PC-9 (cell line): ENCODE results near the gene OR51A4. TPM values are rescaled to one million over a fixed set of nuclear protein-coding genes. Genes with fewer than 3 reads are reported as not detected.

Experiments used
- BruUV-seq: library from RNA; stranded (reverse); fragments of 400-500 nt; replicated peaks from 2 replicates; lab custom pipeline; 2021; lab: Mats Ljungman, UMichigan
- CTCF ChIA-PET: fragments of 300-600 bp; sonication (Branson Sonifier 250); formaldehyde crosslinking; loops from one replicate; lab custom pipeline; 2022; ENCODE audit warnings: antibody characterized with exemption; lab: Charles Lee
- POLR2A ChIA-PET: fragments of 300-600 bp; sonication (Branson Sonifier 250); formaldehyde crosslinking; loops from one replicate; lab custom pipeline; 2022; ENCODE audit warnings: antibody characterized with exemption; ENCODE audit not compliant: unreplicated experiment; lab: Charles Lee
- DNase-seq, 2 experiments: peaks; one replicate each; pipeline versions ENCODE4 v3.0.0 to v3.0.0-alpha.2; 2015 to 2022; ENCODE audit warnings: mixed read lengths in 1 of 2
- H2AFZ ChIP-seq: fragments of 200-600 bp; sonication (generic); 2 replicates; pipeline ENCODE4 v1.8.1; 2017; ENCODE audit warnings: antibody characterized with exemption
- H3F3A ChIP-seq: fragments of 200-600 bp; sonication (generic); 2 replicates; pipeline ENCODE4 v1.8.1; 2017; ENCODE audit warnings: antibody characterized with exemption, mild to moderate bottlenecking, low read depth; ENCODE audit not compliant: insufficient read depth
- H3K27ac ChIP-seq: fragments of 200-600 bp; sonication (generic); 2 replicates; pipeline ENCODE4 v1.6.1; 2016; ENCODE audit warnings: mixed run types
- H3K27me3 ChIP-seq: fragments of 200-600 bp; sonication (generic); 2 replicates; pipeline ENCODE4 v1.6.1; 2016; ENCODE audit warnings: low read depth, mixed run types; ENCODE audit not compliant: insufficient read depth
- H3K36me3 ChIP-seq: fragments of 200-600 bp; sonication (generic); 2 replicates; pipeline ENCODE4 v1.6.1; 2016; ENCODE audit warnings: low read depth, mixed run types
- H3K4me1 ChIP-seq: fragments of 200-600 bp; sonication (generic); replicated peaks from 2 replicates; pipeline ENCODE4 v1.6.1; 2016; ENCODE audit warnings: mixed run types; ENCODE audit not compliant: insufficient read depth
- H3K4me2 ChIP-seq: fragments of 200-600 bp; sonication (generic); 2 replicates; pipeline ENCODE4 v1.6.1; 2017; ENCODE audit warnings: mixed run types
- H3K4me3 ChIP-seq: fragments of 200-600 bp; sonication (generic); 2 replicates; pipeline ENCODE4 v1.6.1; 2016; ENCODE audit warnings: mixed run types
- H3K79me2 ChIP-seq: fragments of 200-600 bp; sonication (generic); 2 replicates; pipeline ENCODE4 v1.6.1; 2017; ENCODE audit warnings: low read depth, mixed run types
- H3K9me2 ChIP-seq: fragments of 200-600 bp; sonication (generic); 2 replicates; pipeline ENCODE4 v1.8.1; 2017; ENCODE audit warnings: mild to moderate bottlenecking; ENCODE audit not compliant: insufficient read depth
- H3K9me3 ChIP-seq: fragments of 200-600 bp; sonication (generic); 2 replicates; pipeline ENCODE4 v1.8.1; 2016; ENCODE audit warnings: low read depth; ENCODE audit not compliant: insufficient read depth
- H4K20me1 ChIP-seq: fragments of 200-600 bp; sonication (generic); 2 replicates; pipeline ENCODE4 v1.8.1; 2017; ENCODE audit not compliant: insufficient read depth
- CTCF ChIP-seq: fragments of 200-600 bp; sonication (generic); conservative IDR thresholded peaks from 2 replicates; pipeline ENCODE4 v1.6.1; 2017; ENCODE audit warnings: mixed run types, antibody characterized with exemption, mild to moderate bottlenecking, moderate library complexity
- EZH2 ChIP-seq: fragments of 200-600 bp; sonication (generic); IDR thresholded peaks from 2 replicates; pipeline ENCODE4 v1.8.0; 2017; ENCODE audit warnings: antibody characterized with exemption, low read depth
- intact Hi-C: fragments of 100-400 bp; cut with micrococcal nuclease; formaldehyde crosslinking; loops from one replicate; pipeline ENCODE4 v1.10.0; 2022; ENCODE audit not compliant: unreplicated experiment
- total RNA-seq: library from RNA; stranded (reverse); gene quantifications from 2 replicates; pipeline ENCODE4 v1.2.3, GENCODE V29; 2021

The OR51A4 gene
- total RNA-seq, 1 experiment from 2014 or later = not detected

- ChIA-PET POLR2A (no interaction called here), CTCF (no interaction called here)
- no peak for TF ChIP-seq EZH2
- TF ChIP-seq CTCF = no peak
- no peaks in the 10 kb centered on the region for H3K27me3 ChIP-seq
- H3K4me3 ChIP-seq = no peak within 1 kb of the TSS
- H3K4me1 ChIP-seq = no peaks in the 10 kb centered on the region
- H3F3A ChIP-seq = no peaks in the 10 kb centered on the region
- no peak within 1 kb of the TSS for H2AFZ ChIP-seq
- BruUV-seq = no TSS peak
- no peak within 1 kb of the TSS for H3K27ac ChIP-seq
- H3K9me3 ChIP-seq = no peaks in the 10 kb centered on the region
- intact Hi-C loops = no loop called here
- no peak for DNase-seq
- H4K20me1 ChIP-seq = no peaks in the 10 kb centered on the region
- no peak within 1 kb of the TSS for H3K4me2 ChIP-seq
- no peaks in the 10 kb centered on the region for H3K79me2 ChIP-seq
- no peaks in the 10 kb centered on the region for H3K36me3 ChIP-seq
- no peaks in the 10 kb centered on the region for H3K9me2 ChIP-seq
Measured at GRCh38 chr11:4924239-4924638, 23.2 kb downstream of the OR51A4 start, which contains the start of gene OR51G1. Gene OR51G1, minus strand, starts transcription at chr11:4924339. Its CDS starts 0 bp downstream, at chr11:4924339.

GRCh38 chr11:4922304-4922703 lies 25.1 kb downstream of the OR51A4 start:
- POLR2A ChIA-PET = no interaction called here
- no peaks in the 10 kb centered on the region for H3F3A ChIP-seq
- H3K36me3 ChIP-seq = no peaks in the 10 kb centered on the region
- H3K27ac ChIP-seq = no peak overlapping the region
- TF ChIP-seq CTCF (no peak), EZH2 (no peak)
- intact Hi-C loops = no loop called here
- H3K4me3 ChIP-seq = no peak overlapping the region
- H3K27me3 ChIP-seq = no peaks in the 10 kb centered on the region
- no TSS peak for BruUV-seq
- no peaks in the 10 kb centered on the region for H3K9me3 ChIP-seq
- CTCF ChIA-PET = no interaction called here
- H4K20me1 ChIP-seq = no peaks in the 10 kb centered on the region
- H3K4me1 ChIP-seq = no peaks in the 10 kb centered on the region
- H3K4me2 ChIP-seq = no peak overlapping the region
- no peak overlapping the region for H2AFZ ChIP-seq
- H3K79me2 ChIP-seq = no peaks in the 10 kb centered on the region
- H3K9me2 ChIP-seq = no peaks in the 10 kb centered on the region
- no peak for DNase-seq

- TF ChIP-seq CTCF = no peak
- no peak for TF ChIP-seq EZH2
- no peaks in the 10 kb centered on the region for H3K79me2 ChIP-seq
- no peaks in the 10 kb centered on the region for H3K9me2 ChIP-seq
- intact Hi-C loops = no loop called here
- no peaks in the 10 kb centered on the region for H3K27me3 ChIP-seq
- DNase-seq = no peak
- no peaks in the 10 kb centered on the region for H4K20me1 ChIP-seq
- CTCF ChIA-PET = no interaction called here
- H3K36me3 ChIP-seq = no peaks in the 10 kb centered on the region
- BruUV-seq = no TSS peak
- H3K9me3 ChIP-seq = no peaks in the 10 kb centered on the region
- no peak overlapping the region for H3K4me3 ChIP-seq
- H2AFZ ChIP-seq = no peak overlapping the region
- no peak overlapping the region for H3K4me2 ChIP-seq
- POLR2A ChIA-PET = no interaction called here
- no peaks in the 10 kb centered on the region for H3F3A ChIP-seq
- H3K27ac ChIP-seq = no peak overlapping the region
- H3K4me1 ChIP-seq = no peaks in the 10 kb centered on the region
Measured at GRCh38 chr11:4921796-4922195, 25.6 kb downstream of the OR51A4 start.
